LNCAP (cell line): Measurements from ENCODE around the gene RDH8.

ENCODE experiments used
- TF ChIP-seq, protein P1 (sequence below): fragments of 450-650 bp; IDR thresholded peaks from 2 replicates; pipeline ENCODE4 v1.5.1; 2017; ENCODE audit warnings: mild to moderate bottlenecking

The RDH8 gene

DNA sequence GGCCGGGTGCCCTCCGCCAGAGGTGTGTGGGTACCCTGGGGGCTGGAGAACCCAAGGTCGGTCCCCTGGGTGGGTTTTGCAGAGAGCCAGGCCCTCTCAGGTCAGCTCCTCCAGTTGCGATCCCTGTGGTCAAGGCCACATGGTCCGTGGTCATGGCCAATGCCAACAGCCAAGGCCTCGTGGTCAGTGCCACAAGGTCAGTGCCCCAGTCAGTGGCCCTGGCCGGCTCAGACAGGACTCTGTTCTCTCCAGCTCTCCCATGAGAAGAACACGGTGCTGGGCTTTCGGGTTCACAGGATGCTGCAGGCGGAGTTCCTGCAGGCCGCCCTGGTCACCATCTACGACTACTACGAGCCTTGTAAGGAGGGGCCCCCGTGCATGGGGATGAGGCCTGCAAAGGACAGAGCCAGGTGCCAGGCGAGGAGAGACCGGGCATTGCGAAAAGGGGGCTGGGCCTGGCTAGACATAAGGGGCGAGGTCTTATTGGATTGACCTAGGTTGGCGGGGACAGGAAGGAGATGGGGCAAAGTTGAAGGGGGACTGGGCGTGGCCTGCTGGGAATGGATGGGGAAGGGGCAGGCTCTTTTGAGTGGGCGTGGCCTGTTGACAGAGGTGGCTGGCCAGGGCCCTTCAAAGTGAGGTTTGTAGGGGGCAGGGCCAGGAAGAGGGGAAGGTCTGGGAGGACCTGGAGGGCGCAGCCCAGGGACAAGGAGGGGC lies 57.6 kb downstream of the RDH8 start:
- TF ChIP-seq, protein P1, sequence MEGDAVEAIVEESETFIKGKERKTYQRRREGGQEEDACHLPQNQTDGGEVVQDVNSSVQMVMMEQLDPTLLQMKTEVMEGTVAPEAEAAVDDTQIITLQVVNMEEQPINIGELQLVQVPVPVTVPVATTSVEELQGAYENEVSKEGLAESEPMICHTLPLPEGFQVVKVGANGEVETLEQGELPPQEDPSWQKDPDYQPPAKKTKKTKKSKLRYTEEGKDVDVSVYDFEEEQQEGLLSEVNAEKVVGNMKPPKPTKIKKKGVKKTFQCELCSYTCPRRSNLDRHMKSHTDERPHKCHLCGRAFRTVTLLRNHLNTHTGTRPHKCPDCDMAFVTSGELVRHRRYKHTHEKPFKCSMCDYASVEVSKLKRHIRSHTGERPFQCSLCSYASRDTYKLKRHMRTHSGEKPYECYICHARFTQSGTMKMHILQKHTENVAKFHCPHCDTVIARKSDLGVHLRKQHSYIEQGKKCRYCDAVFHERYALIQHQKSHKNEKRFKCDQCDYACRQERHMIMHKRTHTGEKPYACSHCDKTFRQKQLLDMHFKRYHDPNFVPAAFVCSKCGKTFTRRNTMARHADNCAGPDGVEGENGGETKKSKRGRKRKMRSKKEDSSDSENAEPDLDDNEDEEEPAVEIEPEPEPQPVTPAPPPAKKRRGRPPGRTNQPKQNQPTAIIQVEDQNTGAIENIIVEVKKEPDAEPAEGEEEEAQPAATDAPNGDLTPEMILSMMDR: no peak
